GM12872 (cell line): ENCODE data around the gene PRR5L.

Experiments used
- CTCF ChIP-seq: IDR thresholded peaks from 3 replicates; pipeline ENCODE4 v1.5.1; 2011; ENCODE audit warnings: low read depth, mild to moderate bottlenecking, low read length, moderate library complexity; ENCODE audit not compliant: insufficient read depth

The PRR5L gene

GRCh38 chr11:36268337-36268985, 27.6 kb upstream of the PRR5L start:
- no peak for TF ChIP-seq CTCF

DNA sequence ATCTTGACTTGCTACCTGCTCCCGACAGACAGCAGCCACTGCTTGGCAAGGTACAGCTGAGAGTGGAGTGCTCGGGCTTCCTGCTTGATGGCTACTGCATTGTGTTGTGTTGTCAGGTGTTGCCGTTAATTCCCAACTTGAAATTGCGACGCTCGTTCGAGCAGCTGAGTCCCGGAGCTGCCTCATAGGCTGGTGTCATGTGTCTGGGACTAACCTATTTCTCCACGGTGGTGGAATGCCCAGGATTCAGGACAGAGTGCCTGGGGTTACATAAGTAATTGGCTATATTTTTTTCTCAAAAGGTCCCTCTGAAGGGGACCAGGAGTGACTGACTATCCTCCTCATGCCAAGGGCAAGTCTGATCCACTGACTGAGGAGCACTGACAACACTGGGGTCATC, 25.4 kb upstream of the PRR5L start:
- TF ChIP-seq CTCF, result no peak

DNA sequence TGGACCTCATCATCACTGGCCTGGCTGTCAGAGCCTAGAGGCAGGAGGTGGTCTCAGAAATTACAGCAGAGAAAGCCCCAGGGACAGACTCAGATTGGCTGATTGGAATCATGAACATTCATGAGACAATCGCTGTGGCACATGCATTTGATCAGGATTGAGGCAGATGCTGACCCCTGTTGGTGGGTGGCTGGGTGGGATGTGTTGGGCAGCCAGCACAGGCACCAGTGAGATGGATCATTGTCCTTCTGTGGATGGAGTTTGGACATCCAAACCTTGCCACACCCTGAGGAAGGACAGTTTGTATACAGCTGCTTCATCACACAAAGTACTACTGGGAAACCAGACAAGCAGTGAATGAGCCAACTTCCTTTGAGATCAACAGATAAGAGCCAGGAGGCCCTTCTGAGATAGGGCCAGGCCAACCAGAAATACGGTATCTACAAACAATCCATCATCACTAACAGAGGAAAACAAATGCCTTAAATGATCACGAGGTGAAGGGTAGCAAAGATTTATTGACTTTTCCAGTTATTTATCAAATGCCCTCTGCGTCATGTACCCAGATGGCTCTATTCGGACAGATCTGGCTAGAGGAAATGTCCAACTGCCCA, 24.2 kb upstream of the PRR5L start:
- 0 out of 3 replicates have a peak, but pooled peaks have one; percentile 10 for TF ChIP-seq CTCF

- no peak for TF ChIP-seq CTCF
Observed at GRCh38 chr11:36273110-36273509, 23.0 kb upstream of the PRR5L start.

DNA sequence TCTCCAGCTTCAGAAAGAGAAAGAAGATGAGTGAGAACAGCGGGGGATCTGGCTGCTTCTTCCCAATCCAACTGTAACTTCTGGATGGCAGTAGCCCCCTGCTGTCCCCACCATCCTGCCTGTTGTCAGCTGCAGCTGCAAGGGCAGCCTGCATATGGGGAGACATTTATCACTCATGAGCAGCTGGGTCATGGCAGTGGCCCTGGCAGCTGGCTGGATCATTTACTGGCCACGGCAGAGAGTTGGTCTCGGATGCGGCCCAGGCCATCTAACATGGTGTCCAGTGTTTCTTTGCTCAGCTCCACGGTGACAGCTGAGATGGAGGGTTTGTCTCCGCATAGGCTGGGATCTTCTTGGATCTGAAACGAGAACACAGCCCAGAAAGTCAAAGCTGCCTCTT, 21.7 kb upstream of the PRR5L start:
- no peak for TF ChIP-seq CTCF

DNA sequence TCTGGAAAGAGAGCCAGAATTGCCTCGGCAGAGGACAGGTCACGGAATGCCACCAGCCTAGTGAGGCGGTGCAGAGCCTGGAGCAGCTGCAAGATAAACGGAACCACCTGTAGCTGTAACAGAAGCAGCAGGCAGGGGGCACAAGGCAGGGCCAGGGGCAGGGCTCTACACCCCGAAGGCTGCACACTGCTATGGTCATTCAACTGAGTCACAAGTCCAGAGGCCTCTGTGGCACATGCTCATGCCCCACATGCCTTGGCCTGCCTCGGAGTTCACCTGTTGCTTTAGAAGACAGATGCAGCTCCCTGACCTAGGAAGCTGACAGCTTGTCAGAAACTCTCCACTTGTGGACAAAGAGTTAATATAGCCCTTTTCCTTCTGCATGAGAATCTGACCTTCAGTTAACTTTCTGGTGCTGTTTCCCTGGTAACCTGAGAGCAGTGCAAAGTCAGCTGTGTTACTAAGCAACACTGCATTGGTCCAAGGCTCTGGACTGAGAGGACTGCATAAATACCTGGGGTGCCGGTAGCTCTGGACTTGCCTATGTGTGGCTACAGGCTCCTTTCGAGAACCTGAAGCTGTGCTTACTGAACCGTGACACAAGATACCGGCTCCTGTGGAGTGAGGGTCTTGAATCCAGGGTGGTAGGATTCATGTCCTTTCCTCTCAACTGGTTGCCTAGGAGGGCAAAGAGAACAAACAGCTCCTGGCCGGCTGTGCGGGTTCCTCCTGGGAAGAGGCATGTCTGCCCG, 17.4 kb upstream of the PRR5L start:
- no peak for TF ChIP-seq CTCF

DNA sequence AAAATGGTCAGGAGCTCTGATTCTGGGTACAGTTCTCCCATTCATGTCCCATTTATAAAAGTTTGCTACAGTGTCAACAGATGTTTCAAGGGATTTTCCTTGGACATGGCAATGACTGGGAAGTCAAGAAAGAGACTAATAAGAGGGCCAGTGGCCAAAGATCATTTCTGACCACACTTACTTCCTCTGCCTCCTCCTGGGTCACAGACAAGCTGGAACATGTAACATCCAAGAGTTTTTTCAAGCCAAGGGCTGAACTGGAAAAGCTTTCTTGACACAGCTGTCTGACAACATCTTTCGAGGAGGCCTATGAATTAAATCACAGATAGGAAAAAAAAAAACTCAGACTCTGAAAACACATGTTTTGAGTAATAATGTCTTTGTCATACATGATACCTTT, 15.6 kb upstream of the PRR5L start:
- TF ChIP-seq CTCF, result no peak
